HFF-Myc (cell line): Measurements from ENCODE around the gene RNASE3.
"Not testable (repeated sequence)": the region's sequence is repeated elsewhere in the genome, so short reads cannot be mapped to it uniquely, and the experiment has no call there.

Experiments used
- DNase-seq: peaks from one replicate; pipeline ENCODE4 v3.0.0-alpha.2; 2011; ENCODE audit warnings: low read depth; ENCODE audit errors: extremely low read depth
- H3K4me3 ChIP-seq: replicated peaks from 2 replicates; pipeline ENCODE4 v1.5.1; 2011; ENCODE audit warnings: low read depth, mild to moderate bottlenecking, control low read depth, low read length
- TF ChIP-seq, protein P1 (sequence below): IDR thresholded peaks from 2 replicates; pipeline ENCODE4 v1.5.1; 2012; ENCODE audit warnings: mild to moderate bottlenecking, low read depth, low read length, control low read depth; ENCODE audit errors: missing control alignments

The RNASE3 gene

DNA sequence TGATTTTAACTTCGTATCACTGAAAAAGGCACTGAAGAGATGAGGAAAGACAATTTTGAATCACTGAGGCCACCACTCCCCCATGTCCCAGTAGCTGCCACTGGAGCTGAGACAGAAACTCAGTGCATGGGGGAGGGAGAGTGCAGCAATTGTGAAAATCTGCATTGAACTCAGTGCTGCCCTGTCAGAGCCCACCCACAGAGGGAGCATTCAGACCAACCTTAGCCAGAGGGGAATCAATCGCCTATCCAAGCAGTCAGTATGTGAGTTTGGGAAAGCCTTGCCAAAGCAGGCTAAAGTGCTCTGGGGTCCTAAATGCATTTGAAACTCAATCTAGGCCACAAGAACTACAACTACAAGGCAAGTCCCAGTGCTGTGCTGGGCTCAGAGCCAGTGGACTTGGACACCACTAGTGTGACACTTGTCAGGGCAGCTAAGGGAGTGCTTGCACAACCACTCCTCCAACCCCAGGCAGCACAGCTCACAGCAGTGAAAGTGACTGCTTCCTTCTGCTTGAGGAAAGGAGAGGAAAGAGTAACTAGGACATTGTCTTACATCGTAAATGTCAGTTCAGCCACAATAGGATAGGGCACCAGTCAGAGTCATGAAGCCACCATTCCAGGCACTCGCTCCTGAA, 13.3 kb downstream of the RNASE3 start:
- DNase-seq = no peak
- no peak overlapping the region for H3K4me3 ChIP-seq
- TF ChIP-seq, protein P1, sequence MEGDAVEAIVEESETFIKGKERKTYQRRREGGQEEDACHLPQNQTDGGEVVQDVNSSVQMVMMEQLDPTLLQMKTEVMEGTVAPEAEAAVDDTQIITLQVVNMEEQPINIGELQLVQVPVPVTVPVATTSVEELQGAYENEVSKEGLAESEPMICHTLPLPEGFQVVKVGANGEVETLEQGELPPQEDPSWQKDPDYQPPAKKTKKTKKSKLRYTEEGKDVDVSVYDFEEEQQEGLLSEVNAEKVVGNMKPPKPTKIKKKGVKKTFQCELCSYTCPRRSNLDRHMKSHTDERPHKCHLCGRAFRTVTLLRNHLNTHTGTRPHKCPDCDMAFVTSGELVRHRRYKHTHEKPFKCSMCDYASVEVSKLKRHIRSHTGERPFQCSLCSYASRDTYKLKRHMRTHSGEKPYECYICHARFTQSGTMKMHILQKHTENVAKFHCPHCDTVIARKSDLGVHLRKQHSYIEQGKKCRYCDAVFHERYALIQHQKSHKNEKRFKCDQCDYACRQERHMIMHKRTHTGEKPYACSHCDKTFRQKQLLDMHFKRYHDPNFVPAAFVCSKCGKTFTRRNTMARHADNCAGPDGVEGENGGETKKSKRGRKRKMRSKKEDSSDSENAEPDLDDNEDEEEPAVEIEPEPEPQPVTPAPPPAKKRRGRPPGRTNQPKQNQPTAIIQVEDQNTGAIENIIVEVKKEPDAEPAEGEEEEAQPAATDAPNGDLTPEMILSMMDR = no peak

DNA sequence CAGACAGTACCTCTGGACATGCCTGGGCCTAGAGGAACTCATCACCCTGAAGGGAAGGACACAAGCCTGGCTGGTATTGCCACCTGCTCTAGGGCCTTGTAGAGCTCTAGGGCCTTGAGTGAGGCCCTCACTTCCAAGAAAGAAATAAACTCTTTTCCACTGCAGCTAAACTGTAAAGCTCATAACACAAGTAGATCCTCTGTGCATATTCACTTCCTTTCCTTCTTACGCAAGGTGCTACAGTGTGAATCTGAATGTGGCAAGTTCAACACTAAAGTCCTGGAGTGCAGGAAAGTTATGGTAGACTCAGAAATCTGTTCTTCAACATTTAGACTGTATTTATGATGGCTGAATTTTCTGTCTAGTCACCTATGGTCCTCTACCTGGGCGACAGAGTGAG, 14.5 kb downstream of the RNASE3 start:
- no peak overlapping the region for H3K4me3 ChIP-seq
- TF ChIP-seq, protein P1 = no peak
- no peak for DNase-seq

DNA sequence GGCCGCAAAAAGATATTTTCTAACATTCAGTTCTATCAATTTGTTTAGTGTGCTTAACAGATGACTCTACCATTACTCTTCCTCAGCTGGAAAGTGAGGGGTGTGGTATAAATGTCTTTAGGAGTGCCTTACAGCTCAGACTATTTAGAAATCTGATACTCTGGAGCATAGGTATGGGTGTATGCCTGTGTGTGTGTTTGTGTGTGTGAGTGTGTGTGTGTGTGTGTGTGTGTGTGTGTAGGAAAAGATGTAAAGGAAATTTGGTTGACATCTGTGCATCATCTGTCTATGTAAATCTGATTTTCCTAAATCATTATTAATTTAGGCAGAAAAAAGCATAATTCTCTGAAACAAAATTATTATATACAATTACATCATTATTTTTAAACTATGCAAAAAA, 16.0 kb downstream of the RNASE3 start:
- DNase-seq = no peak
- TF ChIP-seq, protein P1 = no peak
- H3K4me3 ChIP-seq = no peak overlapping the region

DNA sequence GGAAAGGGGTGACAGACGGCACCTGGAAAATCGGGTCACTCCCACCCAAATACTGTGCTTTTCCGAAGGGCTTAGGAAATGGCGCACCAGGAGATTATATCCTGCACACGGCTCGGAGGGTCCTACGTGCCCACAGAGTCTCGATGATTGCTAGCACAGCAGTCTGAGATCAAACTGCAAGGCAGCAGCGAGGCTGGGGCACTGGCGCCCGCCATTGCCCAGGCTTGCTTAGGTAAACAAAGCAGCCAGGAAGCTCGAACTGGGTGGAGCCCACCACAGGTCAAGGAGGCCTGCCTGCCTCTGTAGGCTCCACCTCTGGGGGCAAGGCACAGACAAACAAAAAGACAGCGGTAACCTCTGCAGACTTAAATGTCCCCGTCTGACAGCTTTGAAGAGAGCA, 19.6 kb downstream of the RNASE3 start:
- not testable (repeated sequence) for DNase-seq, H3K4me3 ChIP-seq

DNA sequence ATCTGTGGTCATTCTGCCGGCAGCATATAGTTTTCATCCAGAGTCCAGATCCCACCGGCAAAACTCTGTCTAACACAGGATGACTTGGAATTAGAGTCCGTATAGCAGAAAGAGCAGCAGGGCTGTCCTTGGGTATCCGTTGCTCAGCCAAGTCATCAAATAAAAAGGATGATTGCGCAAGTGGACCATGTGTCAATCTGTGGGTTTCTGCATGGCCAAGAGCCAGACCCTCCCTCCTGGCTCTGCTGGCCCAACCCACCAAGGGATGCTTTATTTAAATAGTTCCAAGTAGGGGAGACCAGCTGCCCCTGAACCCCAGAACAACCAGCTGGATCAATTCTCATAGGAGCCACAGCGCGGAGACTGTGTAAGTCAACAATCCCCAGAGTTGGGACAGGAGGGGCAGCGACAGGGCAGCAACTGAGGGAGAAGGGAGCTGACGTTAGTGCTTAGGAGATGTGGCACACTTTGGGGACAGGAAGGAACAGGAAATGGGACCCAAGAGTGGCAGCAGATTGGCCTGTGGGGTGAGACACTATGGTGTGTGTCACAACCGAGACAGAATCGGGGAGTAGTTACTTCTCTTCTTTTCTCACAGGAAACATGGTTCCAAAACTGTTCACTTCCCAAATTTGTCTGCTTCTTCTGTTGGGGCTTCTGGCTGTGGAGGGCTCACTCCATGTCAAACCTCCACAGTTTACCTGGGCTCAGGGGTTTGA, 28.0 kb downstream of the RNASE3 start:
- DNase-seq, H3K4me3 ChIP-seq: not testable (repeated sequence)

DNA sequence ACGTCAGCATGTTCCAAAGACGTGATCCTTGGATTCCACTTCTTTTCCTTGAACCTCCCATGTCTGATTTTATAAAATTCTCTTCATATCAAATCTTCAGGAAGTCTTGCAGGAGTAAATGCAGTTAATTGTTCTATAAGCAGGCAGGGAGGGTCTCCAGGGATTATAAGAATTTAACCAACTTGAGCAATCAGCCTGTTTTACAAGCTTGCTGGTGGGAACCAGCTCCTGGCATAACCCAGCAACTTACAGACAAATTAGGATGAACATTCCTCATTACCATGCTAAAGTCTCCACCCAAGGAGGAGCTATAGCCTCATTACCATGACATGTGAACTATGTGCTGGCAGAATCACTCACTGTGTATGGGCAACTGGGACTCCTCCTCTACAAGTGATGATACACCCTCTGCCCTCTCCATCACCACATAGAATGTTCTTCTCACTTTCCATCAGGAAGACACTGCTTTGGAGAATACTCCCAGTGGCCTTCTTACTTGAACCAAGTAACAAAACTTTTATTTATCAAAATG, 32.6 kb downstream of the RNASE3 start:
- H3K4me3 ChIP-seq, DNase-seq: not testable (repeated sequence)

DNA sequence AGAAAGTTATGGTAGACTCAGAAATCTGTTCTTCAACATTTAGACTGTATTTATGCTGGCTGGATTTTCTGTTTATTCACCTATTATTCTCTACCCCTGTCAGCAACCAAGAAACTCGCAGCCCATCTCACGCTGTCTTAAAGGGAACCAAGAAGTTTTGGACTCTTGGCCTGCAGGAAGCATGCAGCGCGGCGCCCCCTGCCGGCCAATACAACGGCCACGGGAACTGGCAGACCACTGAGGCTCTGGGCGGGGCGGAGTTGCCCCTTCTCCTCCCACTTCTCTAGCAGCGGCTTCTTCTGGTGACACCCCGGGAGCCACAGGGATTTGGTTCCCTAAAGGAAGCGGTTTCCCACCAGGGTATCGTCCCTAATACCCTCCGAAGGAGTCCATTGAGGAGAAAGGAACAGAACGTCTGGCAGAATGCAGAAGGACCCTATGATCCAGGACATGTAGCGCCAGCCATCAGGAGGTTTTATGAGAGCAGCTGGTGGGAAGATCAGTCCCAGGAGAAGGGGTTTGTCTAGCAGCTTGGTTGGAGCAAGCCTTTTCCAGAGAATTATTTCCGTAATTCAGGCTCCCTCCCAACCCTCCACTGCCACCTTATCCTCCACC, 43.1 kb downstream of the RNASE3 start:
- TF ChIP-seq, protein P1 = peak; percentile 85
- H3K4me3 ChIP-seq = no peak overlapping the region
- DNase-seq = no peak

DNA sequence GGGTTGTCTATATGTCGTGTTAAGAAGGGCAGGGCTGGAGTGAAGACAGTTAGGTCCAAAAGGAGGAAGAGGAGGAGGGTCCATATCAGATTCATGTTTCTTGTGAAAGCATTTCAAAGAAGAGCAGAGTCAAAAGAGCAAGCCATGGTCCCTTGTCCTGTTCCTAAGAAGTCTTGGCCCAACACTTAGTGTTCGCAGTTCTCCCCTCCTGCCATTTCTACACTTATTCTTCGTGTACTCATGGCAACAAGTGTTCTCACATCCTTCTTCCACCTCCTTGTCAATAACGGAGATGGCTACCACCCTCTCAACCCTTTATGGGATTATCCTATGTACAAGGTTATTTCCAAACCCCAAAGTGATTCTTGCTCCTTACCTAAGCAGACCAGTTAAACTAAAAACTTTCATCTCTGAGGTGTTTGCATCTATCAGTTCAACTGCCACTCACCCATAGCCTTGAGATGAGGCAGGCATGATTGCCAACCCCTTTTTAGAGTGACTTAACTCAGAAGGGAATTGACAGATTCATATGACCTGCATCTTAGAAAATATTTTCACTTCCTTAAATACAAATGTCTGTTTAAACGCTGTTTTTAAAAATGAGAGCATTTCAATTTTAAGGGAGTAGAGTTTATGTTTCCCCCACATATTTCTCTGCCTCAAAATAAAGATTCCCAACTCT, 44.3 kb downstream of the RNASE3 start:
- DNase-seq = no peak
- no peak overlapping the region for H3K4me3 ChIP-seq
- TF ChIP-seq, protein P1 = no peak
